Transverse colon (tissue), 3 donors: ENCODE data around the gene PFN1.

Source experiments
- CTCF ChIP-seq, 5 experiments: fragments of 200-600 bp in 3 of 5; fragments of 450-650 bp in 2 of 5; sonication (generic) in 3 of 5; IDR thresholded peaks; 1 replicate in 2 of 5; 2 replicates in 3 of 5; pipeline ENCODE4 v1.5.1; 2016 to 2017; ENCODE audit warnings: antibody characterized with exemption in 5 of 5, inconsistent platforms in 3 of 5, mild to moderate bottlenecking in 2 of 5, moderate library complexity in 1 of 5
- EP300 ChIP-seq: sonication (generic); formaldehyde crosslinking; IDR thresholded peaks from one replicate; pipeline ENCODE4 v1.6.1; 2017; ENCODE audit warnings: antibody characterized with exemption, low read depth

DNA sequence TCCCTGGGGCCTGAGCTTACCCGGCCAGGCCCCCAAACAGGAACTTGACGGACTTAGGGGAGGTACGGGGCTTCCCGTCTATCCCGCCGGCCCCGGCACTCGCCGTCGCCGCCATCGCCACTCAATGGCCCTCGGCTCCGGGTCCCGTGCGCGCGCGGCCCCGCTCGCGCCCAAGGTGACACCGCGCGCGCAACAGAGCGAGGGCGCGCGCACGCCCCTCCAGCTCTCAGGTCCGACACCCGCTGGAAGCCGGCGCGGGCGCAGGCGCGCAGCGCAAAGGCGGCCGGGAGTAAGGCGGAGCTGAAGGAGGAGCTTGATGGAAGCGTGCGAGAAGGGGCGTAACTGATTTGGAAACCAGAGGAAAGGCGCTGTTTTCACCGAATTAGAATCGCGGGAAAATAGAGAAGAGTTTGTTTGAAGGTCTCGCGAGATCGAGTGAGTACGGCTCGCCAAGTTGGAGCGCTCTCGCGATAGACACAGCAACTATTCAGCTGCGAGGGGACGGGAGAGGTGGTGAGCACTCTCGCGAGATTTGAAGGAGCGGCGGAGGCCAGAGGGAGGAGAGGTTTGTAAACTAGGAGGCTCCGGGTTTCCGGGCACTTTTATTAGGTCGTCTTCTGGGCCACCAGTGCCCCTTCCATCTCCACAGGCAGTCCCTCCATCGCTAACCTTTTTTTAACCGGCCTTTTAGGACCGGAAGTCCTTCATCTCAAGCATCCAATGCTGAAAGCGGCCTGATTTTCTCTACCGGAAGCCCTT is 8.4 kb downstream of the PFN1 start, which contains the start of the genes RNF167 and SLC25A11:
- no peak for TF ChIP-seq CTCF (IDR thresholded peaks at IDR 0.05)
- TF ChIP-seq EP300: no peak
